GM13976 (cell line): ENCODE results near the gene PDIK1L.

ENCODE experiments used
- DNase-seq: peaks from one replicate; pipeline ENCODE4 v3.0.0; 2012; ENCODE audit warnings: low spot score
- in situ Hi-C: fragments of 300-500 bp; cut with MboI; formaldehyde crosslinking; loops from one replicate; pipeline ENCODE4 v1.12.0; 2022; ENCODE audit warnings: low sequenced_read_pairs, mixed read lengths, inconsistent platforms; ENCODE audit not compliant: unreplicated experiment
- TF ChIP-seq, protein P1 (sequence below): IDR thresholded peaks from 2 replicates; pipeline ENCODE4 v1.5.1; 2012; ENCODE audit warnings: borderline replicate concordance, mild to moderate bottlenecking; ENCODE audit not compliant: insufficient read depth; ENCODE audit errors: extremely low read depth, missing control alignments, control extremely low read depth

The PDIK1L gene

GRCh38 chr1:26126321-26127084, 14.9 kb downstream of the PDIK1L start:
- TF ChIP-seq, protein P1, sequence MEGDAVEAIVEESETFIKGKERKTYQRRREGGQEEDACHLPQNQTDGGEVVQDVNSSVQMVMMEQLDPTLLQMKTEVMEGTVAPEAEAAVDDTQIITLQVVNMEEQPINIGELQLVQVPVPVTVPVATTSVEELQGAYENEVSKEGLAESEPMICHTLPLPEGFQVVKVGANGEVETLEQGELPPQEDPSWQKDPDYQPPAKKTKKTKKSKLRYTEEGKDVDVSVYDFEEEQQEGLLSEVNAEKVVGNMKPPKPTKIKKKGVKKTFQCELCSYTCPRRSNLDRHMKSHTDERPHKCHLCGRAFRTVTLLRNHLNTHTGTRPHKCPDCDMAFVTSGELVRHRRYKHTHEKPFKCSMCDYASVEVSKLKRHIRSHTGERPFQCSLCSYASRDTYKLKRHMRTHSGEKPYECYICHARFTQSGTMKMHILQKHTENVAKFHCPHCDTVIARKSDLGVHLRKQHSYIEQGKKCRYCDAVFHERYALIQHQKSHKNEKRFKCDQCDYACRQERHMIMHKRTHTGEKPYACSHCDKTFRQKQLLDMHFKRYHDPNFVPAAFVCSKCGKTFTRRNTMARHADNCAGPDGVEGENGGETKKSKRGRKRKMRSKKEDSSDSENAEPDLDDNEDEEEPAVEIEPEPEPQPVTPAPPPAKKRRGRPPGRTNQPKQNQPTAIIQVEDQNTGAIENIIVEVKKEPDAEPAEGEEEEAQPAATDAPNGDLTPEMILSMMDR, result no peak
- DNase-seq, result peak; percentile 73
- in situ Hi-C loops, result no loop called here

DNA sequence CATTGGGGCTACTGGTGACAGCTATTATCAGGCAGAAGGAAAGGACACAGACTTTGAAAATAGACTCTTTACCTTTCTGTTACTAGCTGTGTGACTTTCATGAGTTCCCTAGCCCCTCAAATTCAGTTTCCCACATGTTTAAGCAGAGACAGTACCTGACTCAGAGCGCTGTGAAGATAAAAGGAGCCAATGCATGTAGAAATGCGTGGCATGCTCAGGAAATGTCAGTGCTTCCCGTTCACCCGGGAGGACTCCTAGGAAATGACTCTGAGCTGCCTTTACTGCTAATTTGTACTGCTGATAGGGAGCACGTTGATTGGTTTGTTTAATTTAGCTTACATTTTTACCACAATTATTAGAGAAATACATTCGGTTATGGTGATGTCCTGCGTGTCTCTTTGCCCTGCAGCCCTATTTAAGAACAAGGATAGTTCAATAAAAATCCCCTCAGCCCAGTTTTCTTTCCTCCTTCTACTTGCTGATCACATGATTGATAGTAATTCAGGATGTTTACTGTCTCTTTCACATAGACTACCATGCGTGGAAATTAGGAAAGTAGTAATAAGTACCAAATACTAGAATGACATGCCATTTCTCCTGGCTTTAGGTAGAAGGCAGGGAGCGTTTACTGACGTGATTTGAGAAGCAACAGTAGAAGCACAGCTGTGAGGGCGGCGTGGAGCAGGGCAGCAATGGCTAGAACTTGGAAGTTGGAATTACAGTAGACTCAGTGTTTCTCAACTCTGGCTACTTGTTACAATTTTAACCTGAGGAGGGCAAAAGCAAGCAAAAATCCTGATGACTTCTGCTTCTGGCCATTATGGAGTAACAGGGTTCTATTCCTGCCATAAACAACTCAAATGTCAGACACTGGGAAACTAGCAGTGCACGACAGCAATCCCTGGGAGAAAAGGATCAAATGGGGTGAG, 15.9 kb downstream of the PDIK1L start:
- TF ChIP-seq, protein P1, result no peak
- in situ Hi-C loops, result no loop called here
- no peak for DNase-seq

GRCh38 chr1:26129778-26130177, 18.2 kb downstream of the PDIK1L start:
- in situ Hi-C loops, result no loop called here
- TF ChIP-seq, protein P1, result no peak
- DNase-seq, result no peak

GRCh38 chr1:26130695-26131094, 19.1 kb downstream of the PDIK1L start:
- in situ Hi-C loops, result no loop called here
- TF ChIP-seq, protein P1, result no peak

GRCh38 chr1:26132128-26132833, 20.7 kb downstream of the PDIK1L start:
- TF ChIP-seq, protein P1, result no peak
- DNase-seq, result no peak
- in situ Hi-C loops, result no loop called here

More at GRCh38 chr1:26130695-26131094, 19.1 kb downstream of the PDIK1L start:
- no peak for DNase-seq

GRCh38 chr1:26132834-26133167, 21.2 kb downstream of the PDIK1L start:
- TF ChIP-seq, protein P1, result no peak
- in situ Hi-C loops, result no loop called here
- DNase-seq, result no peak
